Activated CD4-positive, alpha-beta T cell treated with anti-CD3 and anti-CD28 coated beads for 24 hours (primary cell): ENCODE results near the gene ANXA2.

ENCODE experiments used
- DNase-seq, 2 donors: peaks; one replicate each; pipeline ENCODE4 v3.0.0-alpha.2; 2020; ENCODE audit warnings: low read depth in 2 of 2

Gene ANXA2

DNA sequence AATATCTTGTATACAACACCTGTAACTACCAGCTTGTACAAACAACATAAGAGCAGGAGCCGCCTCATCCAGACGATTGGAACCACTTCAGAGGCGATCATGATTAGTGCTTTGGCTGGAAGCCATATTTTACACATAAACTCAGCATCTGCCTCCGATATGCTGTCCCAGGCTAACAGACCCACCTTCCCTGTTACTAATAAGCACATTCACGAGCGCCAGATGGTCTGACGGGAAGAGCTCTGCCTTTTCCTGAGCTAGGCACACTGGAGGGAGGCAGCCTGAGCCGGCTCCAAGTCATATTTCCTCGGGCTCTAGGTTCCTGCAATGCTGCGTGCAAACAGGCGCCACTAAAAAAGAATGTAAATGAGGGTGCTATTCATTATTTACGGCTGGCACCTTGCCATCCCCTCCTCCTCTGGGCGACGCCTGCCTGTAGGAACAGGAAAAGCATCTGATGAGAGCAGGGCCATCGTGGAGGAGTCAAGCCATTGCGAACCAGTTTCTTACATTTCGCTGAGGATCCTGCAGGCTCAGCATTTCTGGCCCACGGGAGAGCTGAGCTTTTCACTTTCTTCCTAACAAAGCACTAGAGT lies 98.2 kb downstream of the ANXA2 start:
- DNase-seq: no peak
